Superior temporal gyrus (tissue), 1 donor: ENCODE measurements around the gene PKN1.
"Not testable (repeated sequence)": the region's sequence is repeated elsewhere in the genome, so short reads cannot be mapped to it uniquely, and the experiment has no call there.

Experiments used
- DNase-seq: peaks from one replicate; pipeline ENCODE4 v3.0.0-alpha.2; 2016; ENCODE audit errors: extremely low spot score

Gene PKN1

GRCh38 chr19:14430712-14431111, 2.4 kb upstream of the PKN1 start:
- DNase-seq, result no peak

GRCh38 chr19:14433554-14434501, 722 bp downstream of the PKN1 start:
- no peak for DNase-seq

GRCh38 chr19:14434543-14435319, 1.6 kb downstream of the PKN1 start:
- DNase-seq, result no peak

GRCh38 chr19:14435320-14436050, 2.4 kb downstream of the PKN1 start:
- no peak for DNase-seq

- DNase-seq, result no peak
These were observed 4.6 kb downstream of the PKN1 start for GRCh38 chr19:14437578-14438140.

GRCh38 chr19:14439014-14439413, 5.9 kb downstream of the PKN1 start:
- no peak for DNase-seq

GRCh38 chr19:14440049-14440448, 6.9 kb downstream of the PKN1 start:
- peak; percentile 29 for DNase-seq

GRCh38 chr19:14441041-14441938, 8.2 kb downstream of the PKN1 start:
- no peak for DNase-seq

- DNase-seq, result peak; percentile 45
These were observed 10.0 kb downstream of the PKN1 start for GRCh38 chr19:14442891-14443631.

GRCh38 chr19:14443632-14444216, 10.6 kb downstream of the PKN1 start:
- no peak for DNase-seq

GRCh38 chr19:14446336-14447036, 13.4 kb downstream of the PKN1 start:
- DNase-seq, result no peak

GRCh38 chr19:14449321-14449720, 16.2 kb downstream of the PKN1 start:
- DNase-seq, result no peak

GRCh38 chr19:14450168-14450874, 17.2 kb downstream of the PKN1 start:
- no peak for DNase-seq

- no peak for DNase-seq
These were observed 17.8 kb downstream of the PKN1 start for GRCh38 chr19:14450876-14451275.

GRCh38 chr19:14452303-14452702, 19.2 kb downstream of the PKN1 start:
- DNase-seq, result not testable (repeated sequence)

- DNase-seq, result no peak
These were observed 26.6 kb downstream of the PKN1 start for GRCh38 chr19:14459703-14460102.

GRCh38 chr19:14460935-14461334, 27.8 kb downstream of the PKN1 start:
- no peak for DNase-seq

GRCh38 chr19:14462401-14462800, 29.3 kb downstream of the PKN1 start:
- DNase-seq, result not testable (repeated sequence)
